ENCODE results near the gene ATRIP. TPM values are rescaled to one million over a fixed set of nuclear protein-coding genes. Genes with fewer than 3 reads are reported as not detected.
"Not testable (repeated sequence)": the region's sequence is repeated elsewhere in the genome, so short reads cannot be mapped to it uniquely, and the experiment has no call there.

Gene ATRIP
- total RNA-seq, 2 experiments from 2014 or later = 17.3 to 17.9 TPM

- no peaks in the 10 kb centered on the region for H3K27me3 Mint-ChIP-seq
- DNase-seq = no peak
- no peak overlapping the region for H3K4me3 Mint-ChIP-seq
- H3K9me3 Mint-ChIP-seq = no peaks in the 10 kb centered on the region
- no peak overlapping the region for H3K27ac Mint-ChIP-seq
- peaks cover 24% of the 10 kb centered on the region for H3K36me3 Mint-ChIP-seq
- peaks cover 13% of the 10 kb centered on the region for H3K4me1 Mint-ChIP-seq
Measured at GRCh38 chr3:48436477-48436787, 10.1 kb upstream of the ATRIP start.

DNA sequence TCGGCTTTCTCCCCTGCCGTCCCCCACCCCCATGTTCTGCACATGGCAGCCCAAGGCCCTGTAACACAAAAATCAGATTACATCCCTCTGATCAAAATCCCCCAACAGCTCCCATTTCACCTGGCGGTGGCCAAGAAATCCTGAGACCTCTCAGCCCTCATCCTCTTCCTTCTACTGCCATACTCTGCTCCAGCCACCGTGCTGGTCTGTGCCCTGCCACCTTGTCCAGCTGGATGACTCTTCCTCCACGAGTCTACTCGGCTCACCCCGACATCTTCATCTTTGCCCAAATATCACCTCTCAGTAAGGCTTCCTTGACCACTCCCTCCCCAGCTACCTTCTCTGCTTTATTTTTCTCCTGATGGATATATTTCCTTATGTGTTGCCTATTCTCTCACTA, 9.7 kb upstream of the ATRIP start:
- Mint-ChIP-seq H3K27ac (no peak overlapping the region), H3K9me3 (no peaks in the 10 kb centered on the region), H3K36me3 (peaks cover 26% of the 10 kb centered on the region), H3K4me1 (peaks cover 17% of the 10 kb centered on the region), H3K4me3 (no peak overlapping the region), H3K27me3 (no peaks in the 10 kb centered on the region)
- DNase-seq = no peak

DNA sequence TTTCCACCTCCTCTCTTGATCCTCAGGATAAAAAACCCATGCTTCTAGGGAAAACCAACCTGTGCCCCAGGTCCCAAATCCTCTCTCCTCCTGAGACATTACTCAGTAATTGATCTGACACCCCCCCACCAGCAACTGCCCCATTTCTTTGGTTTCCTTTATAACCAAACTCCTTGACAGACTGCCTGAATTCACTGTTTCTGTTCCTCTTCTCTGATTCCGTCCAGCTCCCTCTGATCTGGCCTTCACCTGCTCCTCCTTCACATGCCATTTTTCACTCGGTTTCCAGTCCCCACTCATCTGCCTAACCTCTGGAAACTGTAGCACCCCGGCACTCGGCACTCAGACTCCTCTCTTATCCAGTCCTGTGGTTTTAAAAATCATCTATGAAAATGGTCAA, 8.7 kb upstream of the ATRIP start:
- Mint-ChIP-seq H3K4me1 (peaks cover 24% of the 10 kb centered on the region), H3K27me3 (no peaks in the 10 kb centered on the region), H3K4me3 (no peak overlapping the region), H3K36me3 (peaks cover 32% of the 10 kb centered on the region), H3K27ac (no peak overlapping the region), H3K9me3 (no peaks in the 10 kb centered on the region)
- no peak for DNase-seq

DNA sequence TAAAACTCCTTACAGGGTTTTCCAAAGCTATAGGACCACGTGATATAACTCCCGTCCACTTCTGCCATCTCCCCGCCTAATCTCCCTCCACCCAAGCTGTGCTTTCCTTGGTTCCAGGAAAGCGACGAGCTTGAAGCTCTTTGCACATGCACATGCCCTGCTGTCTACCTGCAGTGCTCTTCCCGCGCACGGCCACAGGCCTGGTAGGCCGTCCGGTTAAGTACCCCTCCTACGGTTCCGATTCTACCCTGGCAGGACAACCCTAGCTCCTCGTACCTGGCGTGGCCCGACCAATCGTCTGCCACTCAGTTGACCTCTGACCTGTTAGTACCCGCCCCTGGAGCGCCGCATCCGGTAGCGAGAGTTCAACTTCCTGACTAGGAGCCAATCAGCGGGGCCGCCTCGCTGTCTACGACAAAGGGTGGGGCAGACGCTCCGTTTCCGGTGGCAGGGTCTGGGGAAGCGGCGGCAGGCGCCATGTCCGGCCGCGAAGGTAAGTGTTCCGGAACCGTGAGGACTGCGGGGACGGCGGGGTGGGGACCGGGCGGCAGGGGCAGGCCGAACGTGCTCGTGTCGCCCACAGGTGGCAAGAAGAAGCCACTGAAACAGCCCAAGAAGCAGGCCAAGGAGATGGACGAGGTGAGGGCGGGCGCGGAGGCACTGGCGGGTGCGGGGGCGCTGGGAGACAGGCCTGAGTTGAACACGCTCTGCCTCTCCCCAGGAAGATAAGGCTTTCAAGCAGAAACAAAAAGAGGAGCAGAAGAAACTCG, 6.5 kb upstream of the ATRIP start, which contains the start of the genes CCDC51 and TMA7:
CCDC51 (minus strand) TSS at position 300 of the 770 bp plus-strand sequence. CDS start 4,991 bp downstream, outside the sequence.
TMA7 (plus strand) TSS at position 438 of the 770 bp plus-strand sequence; CDS start at position 478, 40 bp downstream.
- Mint-ChIP-seq H3K4me3 (peak within 1 kb of the TSS; percentile 99), H3K27ac (peak within 1 kb of the TSS; percentile 96), H3K27me3 (no peaks in the 10 kb centered on the region), H3K9me3 (no peaks in the 10 kb centered on the region), H3K4me1 (peaks cover 25% of the 10 kb centered on the region), H3K36me3 (peaks cover 42% of the 10 kb centered on the region)
- peak; percentile 98 for DNase-seq

- Mint-ChIP-seq H3K4me3 (peak overlapping the region; percentile 99), H3K27ac (peak overlapping the region; percentile 96), H3K9me3 (no peaks in the 10 kb centered on the region), H3K27me3 (no peaks in the 10 kb centered on the region), H3K36me3 (peaks cover 39% of the 10 kb centered on the region), H3K4me1 (peaks cover 27% of the 10 kb centered on the region)
- no peak for DNase-seq
Measured at GRCh38 chr3:48440590-48440958, 6.0 kb upstream of the ATRIP start.

GRCh38 chr3:48441940-48442339, 4.6 kb upstream of the ATRIP start:
- Mint-ChIP-seq H3K36me3 (peaks cover 43% of the 10 kb centered on the region), H3K27ac (peak overlapping the region; percentile 96), H3K4me1 (peaks cover 34% of the 10 kb centered on the region), H3K4me3 (peak overlapping the region; percentile 99), H3K9me3 (no peaks in the 10 kb centered on the region), H3K27me3 (no peaks in the 10 kb centered on the region)
- DNase-seq = no peak

- DNase-seq = no peak
- H3K9me3 Mint-ChIP-seq = no peaks in the 10 kb centered on the region
- H3K36me3 Mint-ChIP-seq = peaks cover 43% of the 10 kb centered on the region
- no peaks in the 10 kb centered on the region for H3K27me3 Mint-ChIP-seq
- H3K4me1 Mint-ChIP-seq = peaks cover 41% of the 10 kb centered on the region
- peak overlapping the region; percentile 77 for H3K27ac Mint-ChIP-seq
- H3K4me3 Mint-ChIP-seq = peak overlapping the region; percentile 88
Measured at GRCh38 chr3:48445277-48445882, 1.2 kb upstream of the ATRIP start.

GRCh38 chr3:48446043-48446424, 503 bp upstream of the ATRIP start:
- H3K36me3 Mint-ChIP-seq = peaks cover 37% of the 10 kb centered on the region
- H3K27me3 Mint-ChIP-seq = no peaks in the 10 kb centered on the region
- peak overlapping the region; percentile 88 for H3K4me3 Mint-ChIP-seq
- no peak for DNase-seq
- no peaks in the 10 kb centered on the region for H3K9me3 Mint-ChIP-seq
- peaks cover 41% of the 10 kb centered on the region for H3K4me1 Mint-ChIP-seq
- peak overlapping the region; percentile 77 for H3K27ac Mint-ChIP-seq

DNA sequence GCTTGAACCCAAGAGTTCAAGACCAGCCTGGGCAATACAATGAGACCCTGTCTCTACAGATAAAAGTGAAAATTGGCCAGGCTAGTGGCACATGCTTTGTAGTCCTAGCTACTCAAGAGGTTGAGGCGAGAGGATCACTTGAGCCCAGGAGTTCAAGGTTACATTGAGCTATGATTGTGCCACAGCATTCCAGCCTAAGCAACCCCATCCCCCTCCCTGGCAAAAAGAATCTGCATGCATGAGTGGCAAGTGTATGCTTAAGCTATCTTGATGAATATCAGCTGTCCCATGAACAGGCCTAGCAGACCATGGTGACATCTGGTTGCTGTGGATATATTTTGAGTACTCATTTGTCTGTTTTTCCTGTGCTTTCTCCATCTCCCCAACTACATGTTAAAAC, 4.7 kb downstream of the ATRIP start:
- Mint-ChIP-seq H3K4me3 (no peak overlapping the region), H3K27ac (no peak overlapping the region), H3K9me3 (no peaks in the 10 kb centered on the region), H3K4me1 (peaks cover 18% of the 10 kb centered on the region), H3K27me3 (no peaks in the 10 kb centered on the region), H3K36me3 (peaks cover 21% of the 10 kb centered on the region)
- DNase-seq = no peak

GRCh38 chr3:48456456-48456855, 9.9 kb downstream of the ATRIP start:
- Mint-ChIP-seq H3K4me1 (peaks cover 3% of the 10 kb centered on the region), H3K27me3 (no peaks in the 10 kb centered on the region), H3K36me3 (peaks cover 12% of the 10 kb centered on the region), H3K9me3 (no peaks in the 10 kb centered on the region), H3K27ac (no peak overlapping the region), H3K4me3 (no peak overlapping the region)
- DNase-seq = no peak

DNA sequence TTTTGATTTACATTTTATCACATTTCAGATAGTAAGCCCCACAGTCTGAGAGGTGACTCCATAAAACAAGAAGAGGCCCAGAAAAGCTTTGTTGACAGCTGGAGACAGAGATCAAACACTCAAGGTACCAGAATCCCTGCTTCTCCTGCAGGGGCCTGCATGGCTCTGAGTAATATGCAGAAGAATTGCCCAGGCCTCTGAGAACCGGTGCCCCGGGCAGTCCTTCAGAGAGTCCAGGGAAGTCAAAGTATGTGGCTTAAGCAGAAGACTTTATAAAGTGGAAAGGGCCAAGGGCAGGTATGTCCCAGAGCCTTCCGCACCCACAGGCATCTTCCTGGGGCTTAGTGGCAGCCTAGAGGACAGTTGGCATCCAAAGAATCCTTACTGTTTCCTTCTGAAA, 12.8 kb downstream of the ATRIP start:
- Mint-ChIP-seq H3K4me1 (peaks cover 3% of the 10 kb centered on the region), H3K27ac (no peak overlapping the region), H3K36me3 (peaks cover 5% of the 10 kb centered on the region), H3K9me3 (no peaks in the 10 kb centered on the region), H3K4me3 (no peak overlapping the region), H3K27me3 (no peaks in the 10 kb centered on the region)
- DNase-seq = no peak

DNA sequence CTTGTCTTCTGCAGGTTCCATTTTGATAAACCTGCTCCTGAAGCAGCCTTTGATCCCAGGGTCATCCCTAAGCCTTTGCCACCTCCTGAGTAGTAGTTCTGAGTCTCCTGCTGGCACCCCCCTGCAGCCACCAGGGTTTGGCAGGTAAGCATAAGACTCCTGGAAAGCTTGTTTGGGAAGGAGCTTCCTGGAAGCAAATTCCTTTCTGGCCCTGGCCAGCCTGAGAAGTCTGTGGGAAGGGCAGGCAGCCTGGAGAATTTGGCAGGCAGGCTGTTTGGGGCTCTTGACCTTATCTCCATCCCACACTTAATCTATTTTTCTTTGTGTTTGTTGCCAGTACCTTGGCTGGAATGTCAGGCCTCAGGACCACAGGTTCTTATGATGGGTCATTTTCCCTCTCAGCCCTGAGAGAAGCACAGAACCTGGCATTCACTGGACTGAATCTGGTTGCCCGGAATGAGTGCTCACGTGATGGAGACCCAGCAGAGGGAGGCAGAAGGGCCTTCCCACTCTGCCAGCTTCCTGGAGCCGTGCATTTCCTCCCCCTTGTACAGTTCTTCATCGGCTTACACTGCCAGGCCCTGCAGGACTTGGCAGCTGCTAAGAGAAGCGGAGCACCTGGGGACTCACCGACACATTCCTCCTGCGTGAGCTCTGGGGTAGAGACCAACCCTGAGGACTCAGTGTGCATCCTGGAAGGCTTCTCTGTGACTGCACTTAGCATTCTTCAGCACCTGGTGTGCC, 13.4 kb downstream of the ATRIP start:
- peaks cover 3% of the 10 kb centered on the region for H3K36me3 Mint-ChIP-seq
- H3K27ac Mint-ChIP-seq = no peak overlapping the region
- peaks cover 3% of the 10 kb centered on the region for H3K4me1 Mint-ChIP-seq
- no peaks in the 10 kb centered on the region for H3K9me3 Mint-ChIP-seq
- H3K27me3 Mint-ChIP-seq = no peaks in the 10 kb centered on the region
- H3K4me3 Mint-ChIP-seq = no peak overlapping the region
- DNase-seq = no peak

DNA sequence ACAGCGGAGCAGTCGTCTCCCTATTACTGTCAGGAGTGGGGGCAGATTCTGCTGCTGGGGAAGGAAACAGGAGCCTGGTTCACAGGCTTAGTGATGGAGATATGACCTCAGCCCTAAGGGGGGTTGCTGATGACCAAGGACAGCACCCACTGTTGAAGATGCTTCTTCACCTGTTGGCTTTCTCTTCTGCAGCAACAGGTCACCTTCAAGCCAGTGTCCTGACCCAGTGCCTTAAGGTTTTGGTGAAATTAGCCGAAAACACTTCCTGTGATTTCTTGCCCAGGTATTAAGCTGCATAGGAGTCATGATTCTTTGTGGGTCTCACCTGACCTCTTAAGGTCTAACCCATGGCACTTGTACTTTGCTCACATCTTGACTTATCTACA, 14.0 kb downstream of the ATRIP start:
- Mint-ChIP-seq H3K4me3 (no peak overlapping the region), H3K4me1 (peaks cover 8% of the 10 kb centered on the region), H3K9me3 (no peaks in the 10 kb centered on the region), H3K27me3 (no peaks in the 10 kb centered on the region), H3K27ac (no peak overlapping the region), H3K36me3 (peaks cover 7% of the 10 kb centered on the region)
- DNase-seq = no peak

DNA sequence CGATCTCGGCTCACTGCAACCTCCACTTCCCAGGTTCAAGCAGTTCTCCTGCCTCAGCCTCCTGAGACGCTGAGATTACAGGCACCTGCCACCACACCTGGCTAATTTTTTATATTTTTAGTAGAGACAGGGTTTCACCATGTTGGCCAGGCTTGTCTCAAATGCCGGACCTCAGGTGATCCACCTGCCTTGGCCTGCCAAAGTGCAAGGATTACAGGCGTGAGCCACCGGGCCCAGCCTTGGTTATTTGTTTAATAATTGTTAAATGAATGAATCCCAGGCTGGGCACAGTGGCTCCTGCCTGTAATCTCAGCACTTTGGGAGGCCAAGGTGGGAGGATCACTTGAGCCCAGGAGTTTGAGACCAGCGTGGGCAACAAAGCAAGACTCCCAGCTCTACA, 15.2 kb downstream of the ATRIP start:
- not testable (repeated sequence) for H3K4me3 Mint-ChIP-seq, H3K9me3 Mint-ChIP-seq, H3K27ac Mint-ChIP-seq, H3K27me3 Mint-ChIP-seq, DNase-seq
- H3K4me1 Mint-ChIP-seq = peaks cover 13% of the 10 kb centered on the region
- peaks cover 20% of the 10 kb centered on the region for H3K36me3 Mint-ChIP-seq

DNA sequence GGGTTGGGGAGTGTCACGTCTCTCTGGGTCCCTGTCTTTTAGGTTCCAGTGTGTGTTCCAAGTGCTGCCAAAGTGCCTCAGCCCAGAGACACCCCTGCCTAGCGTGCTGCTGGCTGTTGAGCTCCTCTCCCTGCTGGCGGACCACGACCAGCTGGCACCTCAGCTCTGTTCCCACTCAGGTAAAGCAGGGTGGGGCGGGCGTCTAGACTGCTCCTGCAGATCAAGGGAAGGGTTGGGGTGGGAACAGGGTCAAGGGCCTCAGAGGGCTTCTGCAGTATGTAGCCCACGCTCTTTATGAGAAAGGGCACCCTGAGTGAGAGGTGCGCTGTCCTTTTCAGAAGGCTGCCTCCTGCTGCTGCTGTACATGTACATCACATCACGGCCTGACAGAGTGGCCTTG, 17.2 kb downstream of the ATRIP start:
- H3K4me1 Mint-ChIP-seq = peaks cover 27% of the 10 kb centered on the region

More for the DNA sequence above, 17.2 kb downstream of the ATRIP start:
- Mint-ChIP-seq H3K27me3 (no peaks in the 10 kb centered on the region), H3K9me3 (no peaks in the 10 kb centered on the region), H3K36me3 (peaks cover 33% of the 10 kb centered on the region), H3K27ac (no peak overlapping the region), H3K4me3 (no peak overlapping the region)
- DNase-seq = no peak
